ENCODE measurements around the gene TRIM10.
"Not testable (repeated sequence)": the region's sequence is repeated elsewhere in the genome, so short reads cannot be mapped to it uniquely, and the experiment has no call there.

Gene TRIM10

GRCh38 chr6:30188541-30188940, 27.5 kb upstream of the TRIM10 start:
- Mint-ChIP-seq H3K4me3 (no peak overlapping the region), H3K27ac (no peak overlapping the region), H3K9me3 (no peaks in the 10 kb centered on the region), H3K36me3 (ENCODE audit: low read depth) (peaks cover 87% of the 10 kb centered on the region), H3K27me3 (no peaks in the 10 kb centered on the region), H3K4me1 (ENCODE audit: low read depth) (peaks cover 15% of the 10 kb centered on the region)
- intact Hi-C loops (cut with micrococcal nuclease), result no loop called here

GRCh38 chr6:30185846-30186484, 25.0 kb upstream of the TRIM10 start:
- H3K4me3 Mint-ChIP-seq, result no peak overlapping the region
- H3K36me3 Mint-ChIP-seq (ENCODE audit: low read depth), result peaks cover 63% of the 10 kb centered on the region
- H3K27me3 Mint-ChIP-seq, result peaks cover 3% of the 10 kb centered on the region
- peaks cover 15% of the 10 kb centered on the region for H3K4me1 Mint-ChIP-seq (ENCODE audit: low read depth)
- H3K9me3 Mint-ChIP-seq, result peaks cover 5% of the 10 kb centered on the region
- no peak overlapping the region for H3K27ac Mint-ChIP-seq
- intact Hi-C loops (cut with micrococcal nuclease), result no loop called here

- H3K4me1 Mint-ChIP-seq (ENCODE audit: low read depth), result peaks cover 15% of the 10 kb centered on the region
- peaks cover 13% of the 10 kb centered on the region for H3K9me3 Mint-ChIP-seq
- H3K27ac Mint-ChIP-seq, result no peak overlapping the region
- peaks cover 5% of the 10 kb centered on the region for H3K27me3 Mint-ChIP-seq
- peaks cover 49% of the 10 kb centered on the region for H3K36me3 Mint-ChIP-seq (ENCODE audit: low read depth)
- no peak overlapping the region for H3K4me3 Mint-ChIP-seq
- intact Hi-C loops (cut with micrococcal nuclease), result no loop called here
Observed at GRCh38 chr6:30184417-30185031, 23.5 kb upstream of the TRIM10 start.

GRCh38 chr6:30180145-30180544, 19.1 kb upstream of the TRIM10 start:
- H3K4me1 Mint-ChIP-seq (ENCODE audit: low read depth), result peaks cover 2% of the 10 kb centered on the region

GRCh38 chr6:30178837-30179236, 17.8 kb upstream of the TRIM10 start:
- peaks cover 45% of the 10 kb centered on the region for H3K27me3 Mint-ChIP-seq
- H3K4me1 Mint-ChIP-seq (ENCODE audit: low read depth), result no peaks in the 10 kb centered on the region
- no peaks in the 10 kb centered on the region for H3K36me3 Mint-ChIP-seq (ENCODE audit: low read depth)
- intact Hi-C loops (cut with micrococcal nuclease), result no loop called here
- no peak overlapping the region for H3K4me3 Mint-ChIP-seq
- H3K27ac Mint-ChIP-seq, result no peak overlapping the region
- H3K9me3 Mint-ChIP-seq, result peaks cover 21% of the 10 kb centered on the region

More at GRCh38 chr6:30180145-30180544, 19.1 kb upstream of the TRIM10 start:
- peaks cover 21% of the 10 kb centered on the region for H3K9me3 Mint-ChIP-seq
- peaks cover 10% of the 10 kb centered on the region for H3K36me3 Mint-ChIP-seq (ENCODE audit: low read depth)
- H3K27ac Mint-ChIP-seq, result no peak overlapping the region
- intact Hi-C loops (cut with micrococcal nuclease), result no loop called here
- no peak overlapping the region for H3K4me3 Mint-ChIP-seq
- H3K27me3 Mint-ChIP-seq, result peaks cover 39% of the 10 kb centered on the region

- intact Hi-C loops (cut with micrococcal nuclease), result no loop called here
- Mint-ChIP-seq H3K27me3 (peaks cover 72% of the 10 kb centered on the region), H3K9me3 (peaks cover 14% of the 10 kb centered on the region), H3K36me3 (ENCODE audit: low read depth) (no peaks in the 10 kb centered on the region), H3K27ac (no peak overlapping the region), H3K4me1 (ENCODE audit: low read depth) (peaks cover 5% of the 10 kb centered on the region), H3K4me3 (no peak overlapping the region)
Observed at GRCh38 chr6:30175765-30176164, 14.8 kb upstream of the TRIM10 start.

GRCh38 chr6:30172681-30173080, 11.7 kb upstream of the TRIM10 start:
- no peaks in the 10 kb centered on the region for H3K36me3 Mint-ChIP-seq (ENCODE audit: low read depth)
- H3K27me3 Mint-ChIP-seq, result peaks cover 72% of the 10 kb centered on the region
- no peak overlapping the region for H3K4me3 Mint-ChIP-seq
- H3K27ac Mint-ChIP-seq, result no peak overlapping the region
- no peaks in the 10 kb centered on the region for H3K9me3 Mint-ChIP-seq
- H3K4me1 Mint-ChIP-seq (ENCODE audit: low read depth), result peaks cover 10% of the 10 kb centered on the region
- intact Hi-C loops (cut with micrococcal nuclease), result loop anchor here (5.0 kb wide), 1 partner anchor 325 kb away; no protein-coding TSS in a partner anchor

- intact Hi-C loops (cut with micrococcal nuclease), result loop anchor here (5.0 kb wide), 1 partner anchor 325 kb away; no protein-coding TSS in a partner anchor
Observed at GRCh38 chr6:30171677-30172471, 10.9 kb upstream of the TRIM10 start.

GRCh38 chr6:30169658-30170614, 8.9 kb upstream of the TRIM10 start:
- Mint-ChIP-seq H3K27ac (no peak overlapping the region), H3K36me3 (ENCODE audit: low read depth) (no peaks in the 10 kb centered on the region), H3K4me1 (ENCODE audit: low read depth) (peaks cover 10% of the 10 kb centered on the region), H3K27me3 (peaks cover 57% of the 10 kb centered on the region), H3K9me3 (no peaks in the 10 kb centered on the region), H3K4me3 (no peak overlapping the region)
- intact Hi-C loops (cut with micrococcal nuclease), result loop anchor here (1.0 to 5.0 kb wide), 2 partner anchors 67 to 323 kb away; no protein-coding TSS in a partner anchor

More at GRCh38 chr6:30171677-30172471, 10.9 kb upstream of the TRIM10 start:
- H3K4me1 Mint-ChIP-seq (ENCODE audit: low read depth), result peaks cover 10% of the 10 kb centered on the region
- no peak overlapping the region for H3K4me3 Mint-ChIP-seq
- H3K36me3 Mint-ChIP-seq (ENCODE audit: low read depth), result no peaks in the 10 kb centered on the region
- no peak overlapping the region for H3K27ac Mint-ChIP-seq
- no peaks in the 10 kb centered on the region for H3K9me3 Mint-ChIP-seq
- peaks cover 68% of the 10 kb centered on the region for H3K27me3 Mint-ChIP-seq

- intact Hi-C loops (cut with micrococcal nuclease), result no loop called here
- Mint-ChIP-seq H3K4me1 (ENCODE audit: low read depth) (peaks cover 20% of the 10 kb centered on the region), H3K4me3 (no peak overlapping the region), H3K27ac (no peak overlapping the region), H3K9me3 (no peaks in the 10 kb centered on the region), H3K27me3 (peaks cover 59% of the 10 kb centered on the region), H3K36me3 (ENCODE audit: low read depth) (no peaks in the 10 kb centered on the region)
Observed at GRCh38 chr6:30168741-30169140, 7.7 kb upstream of the TRIM10 start.

GRCh38 chr6:30167101-30167500, 6.1 kb upstream of the TRIM10 start:
- Mint-ChIP-seq H3K27me3 (peaks cover 47% of the 10 kb centered on the region), H3K27ac (no peak overlapping the region), H3K9me3 (no peaks in the 10 kb centered on the region), H3K36me3 (ENCODE audit: low read depth) (no peaks in the 10 kb centered on the region), H3K4me1 (ENCODE audit: low read depth) (peaks cover 20% of the 10 kb centered on the region), H3K4me3 (no peak overlapping the region)
- intact Hi-C loops (cut with micrococcal nuclease), result no loop called here

- H3K4me3 Mint-ChIP-seq; H3K27ac Mint-ChIP-seq; H3K36me3 Mint-ChIP-seq (ENCODE audit: low read depth); H3K9me3 Mint-ChIP-seq; intact Hi-C loops (cut with micrococcal nuclease): not testable (repeated sequence)
- Mint-ChIP-seq H3K4me1 (ENCODE audit: low read depth) (peaks cover 23% of the 10 kb centered on the region), H3K27me3 (peaks cover 28% of the 10 kb centered on the region)
Observed at GRCh38 chr6:30165238-30165637, 4.2 kb upstream of the TRIM10 start.

- no peak overlapping the region for H3K4me3 Mint-ChIP-seq
- peaks cover 23% of the 10 kb centered on the region for H3K4me1 Mint-ChIP-seq (ENCODE audit: low read depth)
- intact Hi-C loops (cut with micrococcal nuclease), result no loop called here
- no peaks in the 10 kb centered on the region for H3K9me3 Mint-ChIP-seq
- H3K27ac Mint-ChIP-seq, result no peak overlapping the region
- H3K27me3 Mint-ChIP-seq, result peaks cover 24% of the 10 kb centered on the region
- H3K36me3 Mint-ChIP-seq (ENCODE audit: low read depth), result no peaks in the 10 kb centered on the region
Observed at GRCh38 chr6:30164714-30165113, 3.7 kb upstream of the TRIM10 start.
